Activated B cell treated with CpG ODN at 0.5 μM for 24 hours (primary cell): ENCODE results near the gene DKC1. TPM values are rescaled to one million over a fixed set of nuclear protein-coding genes. Genes with fewer than 3 reads are reported as not detected.

Experiments
- ATAC-seq: fragments of 200-7000 bp; cut with Tn5 transposase; one replicate; pipeline ENCODE4 v1.10.0; 2021; ENCODE audit warnings: low read depth, mild to moderate bottlenecking, moderate library complexity
- CTCF ChIA-PET: fragments of 350-600 bp; sonication (Branson Sonifier 250); formaldehyde crosslinking; loops from one replicate; lab custom pipeline; 2021; ENCODE audit warnings: antibody characterized with exemption; lab: Charles Lee
- POLR2A ChIA-PET: fragments of 350-600 bp; sonication (Branson Sonifier 250); formaldehyde crosslinking; loops from one replicate; lab custom pipeline; 2021; ENCODE audit warnings: antibody characterized with exemption; lab: Charles Lee
- DNase-seq: peaks from one replicate; pipeline ENCODE4 v3.0.0; 2022
- H3K27ac Mint-ChIP-seq: one replicate; pipeline ENCODE4 v1.8.0; 2020; ENCODE audit warnings: mixed read lengths
- H3K27me3 Mint-ChIP-seq: one replicate; pipeline ENCODE4 v1.8.0; 2021; ENCODE audit warnings: mixed read lengths
- H3K36me3 Mint-ChIP-seq: one replicate; pipeline ENCODE4 v1.8.0; 2021; ENCODE audit warnings: low read depth, mixed read lengths
- H3K4me1 Mint-ChIP-seq: one replicate; pipeline ENCODE4 v1.8.0; 2021; ENCODE audit warnings: mixed read lengths
- H3K4me3 Mint-ChIP-seq: one replicate; pipeline ENCODE4 v1.8.0; 2020; ENCODE audit warnings: mild to moderate bottlenecking, mixed read lengths
- H3K9me3 Mint-ChIP-seq: one replicate; pipeline ENCODE4 v1.8.0; 2020; ENCODE audit warnings: mixed read lengths
- CTCF ChIP-seq: fragments of 200-600 bp; IDR thresholded peaks from one replicate; pipeline ENCODE4 v1.8.0; 2022; ENCODE audit warnings: antibody characterized with exemption, mild to moderate bottlenecking
- intact Hi-C: fragments of 100-400 bp; cut with micrococcal nuclease; formaldehyde crosslinking; loops from one replicate; pipeline ENCODE4 v1.15.1; 2024
- total RNA-seq: library from RNA; stranded (reverse); gene quantifications from 2 replicates; pipeline ENCODE4 v1.2.3, GENCODE V29; 2022

Gene DKC1
- total RNA-seq, 1 donor from 2014 or later: 105 TPM

GRCh38 chrX:154748712-154749339, 13.8 kb upstream of the DKC1 start:
- Mint-ChIP-seq H3K36me3 (no peaks in the 10 kb centered on the region), H3K27ac (no peak overlapping the region), H3K4me1 (peaks cover 21% of the 10 kb centered on the region), H3K9me3 (peaks cover 3% of the 10 kb centered on the region), H3K4me3 (no peak overlapping the region), H3K27me3 (no peaks in the 10 kb centered on the region)
- ChIA-PET CTCF (interaction anchor here (0.9 to 5.1 kb wide), 12 partner anchors 11 to 158 kb away, joined by 3 to 32 read pairs (median 5); partner anchors contain the start of gene DKC1), POLR2A (interaction anchor here (1.0 to 1.6 kb wide), 4 partner anchors 14 to 201 kb away, joined by 3 to 5 read pairs (median 4); partner anchors contain the start of genes DKC1 and IKBKG)
- TF ChIP-seq CTCF: peak; percentile 31
- ATAC-seq: peak; percentile 51
- intact Hi-C loops: loop anchor here (1.0 kb wide), 2 partner anchors 34 to 92 kb away; no protein-coding TSS in a partner anchor
- DNase-seq: no peak

GRCh38 chrX:154749856-154750255, 12.8 kb upstream of the DKC1 start:
- no peak for TF ChIP-seq CTCF
- CTCF ChIA-PET: interaction anchor here (0.8 to 5.1 kb wide), 3 partner anchors 12 to 90 kb away, joined by 3 to 27 read pairs (median 3); partner anchors contain the start of gene DKC1

GRCh38 chrX:154750301-154751202, 12.1 kb upstream of the DKC1 start, which contains the start of gene GAB3:
Gene GAB3 (minus strand): TSS chrX:154751077. CDS start chrX:154751025, 52 bp downstream.
- Mint-ChIP-seq H3K36me3 (no peaks in the 10 kb centered on the region), H3K27ac (peak within 1 kb of the TSS; percentile 86), H3K4me1 (peaks cover 21% of the 10 kb centered on the region), H3K27me3 (no peaks in the 10 kb centered on the region), H3K9me3 (no peaks in the 10 kb centered on the region), H3K4me3 (peak within 1 kb of the TSS; percentile 86)
- ATAC-seq (peak; percentile 68), DNase-seq (peak; percentile 52)
- TF ChIP-seq CTCF: no peak
- intact Hi-C loops: loop anchor here (1.0 kb wide), 1 partner anchor 12 kb away; the partner anchor contains the start of gene DKC1
- CTCF ChIA-PET: interaction anchor here (0.8 to 5.1 kb wide), 5 partner anchors 13 to 90 kb away, joined by 3 to 27 read pairs (median 3); partner anchors contain the start of gene DKC1
- POLR2A ChIA-PET: interaction anchor here (0.6 to 1.6 kb wide), 6 partner anchors 12 to 341 kb away, joined by 3 to 22 read pairs (median 6); partner anchors contain the start of genes DKC1 and DNASE1L1

More at GRCh38 chrX:154749856-154750255, 12.8 kb upstream of the DKC1 start:
- ATAC-seq (no peak), DNase-seq (no peak)
- POLR2A ChIA-PET: no interaction called here
- H3K36me3 Mint-ChIP-seq: no peaks in the 10 kb centered on the region
- H3K4me1 Mint-ChIP-seq: peaks cover 21% of the 10 kb centered on the region
- H3K27me3 Mint-ChIP-seq: no peaks in the 10 kb centered on the region
- intact Hi-C loops: no loop called here
- H3K4me3 Mint-ChIP-seq: peak overlapping the region; percentile 78
- peaks cover 3% of the 10 kb centered on the region for H3K9me3 Mint-ChIP-seq
- H3K27ac Mint-ChIP-seq: peak overlapping the region; percentile 30

GRCh38 chrX:154751203-154751668, 11.4 kb upstream of the DKC1 start:
- TF ChIP-seq CTCF: no peak
- H3K4me3 Mint-ChIP-seq: peak overlapping the region; percentile 86
- ChIA-PET POLR2A (interaction anchor here (0.5 to 1.6 kb wide), 8 partner anchors 11 to 342 kb away, joined by 3 to 22 read pairs (median 4); partner anchors contain the start of genes DKC1 and DNASE1L1), CTCF (interaction anchor here (1.2 to 5.1 kb wide), 3 partner anchors 12 to 89 kb away, joined by 3 to 27 read pairs (median 6); partner anchors contain the start of gene DKC1)
- H3K4me1 Mint-ChIP-seq: peaks cover 21% of the 10 kb centered on the region
- H3K27ac Mint-ChIP-seq: peak overlapping the region; percentile 86
- no peaks in the 10 kb centered on the region for H3K9me3 Mint-ChIP-seq
- H3K36me3 Mint-ChIP-seq: no peaks in the 10 kb centered on the region
- peak; percentile 43 for ATAC-seq
- no peaks in the 10 kb centered on the region for H3K27me3 Mint-ChIP-seq
- intact Hi-C loops: loop anchor here (1.0 kb wide), 1 partner anchor 11 kb away; the partner anchor contains the start of gene DKC1
- no peak for DNase-seq
